SU-DHL-6 (cell line): Measurements from ENCODE around the gene BEST2.

Experiments used
- EZH2phosphoT487 ChIP-seq: fragments of 200-600 bp; sonication (generic), shearing (Covaris generic); conservative IDR thresholded peaks from 2 replicates; pipeline ENCODE4 v1.6.1; 2018; ENCODE audit warnings: mild to moderate bottlenecking, antibody characterized with exemption, low read length, moderate library complexity, mixed read lengths
- TF ChIP-seq, protein P1 (sequence below): fragments of 200-600 bp; sonication (generic); IDR thresholded peaks from one replicate; pipeline ENCODE4 v1.5.1; 2017; ENCODE audit warnings: antibody characterized with exemption, mild to moderate bottlenecking, low read length, moderate library complexity; ENCODE audit not compliant: insufficient read depth, poor library complexity, severe bottlenecking

DNA sequence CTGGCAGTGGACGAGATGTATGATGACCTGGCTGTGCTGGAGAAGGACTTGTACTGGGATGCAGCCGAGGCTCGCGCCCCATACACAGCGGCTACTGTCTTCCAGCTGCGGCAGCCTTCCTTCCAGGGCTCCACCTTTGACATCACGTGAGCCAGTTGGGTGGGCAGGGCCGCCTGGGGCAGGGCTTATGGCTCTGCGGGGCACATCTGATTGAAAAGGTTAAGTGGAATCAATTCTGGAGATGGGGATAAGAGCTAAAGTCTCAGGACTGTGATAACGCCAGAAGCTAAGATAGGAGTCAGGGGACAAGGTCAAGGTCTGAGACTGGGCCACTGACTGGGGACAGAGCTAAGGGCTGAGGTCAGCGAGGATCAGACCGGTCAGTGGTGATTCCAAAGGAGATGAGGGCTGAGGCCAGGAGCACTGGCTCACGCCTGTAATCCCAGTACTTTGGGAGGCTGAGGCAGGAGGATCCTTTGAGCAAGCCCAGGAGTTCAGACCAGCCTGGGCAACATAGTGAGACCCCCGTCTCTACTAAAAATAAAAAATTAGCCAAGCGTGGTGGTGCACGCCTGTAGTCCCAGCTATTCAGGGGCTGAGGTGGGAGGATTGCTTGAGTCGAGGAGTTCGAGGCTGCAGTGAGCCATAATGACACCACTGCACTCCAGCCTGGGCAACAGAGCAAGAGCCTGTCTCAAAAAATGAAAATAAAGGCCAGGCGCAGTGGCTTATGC, 4.7 kb downstream of the BEST2 start:
- TF ChIP-seq, protein P1, sequence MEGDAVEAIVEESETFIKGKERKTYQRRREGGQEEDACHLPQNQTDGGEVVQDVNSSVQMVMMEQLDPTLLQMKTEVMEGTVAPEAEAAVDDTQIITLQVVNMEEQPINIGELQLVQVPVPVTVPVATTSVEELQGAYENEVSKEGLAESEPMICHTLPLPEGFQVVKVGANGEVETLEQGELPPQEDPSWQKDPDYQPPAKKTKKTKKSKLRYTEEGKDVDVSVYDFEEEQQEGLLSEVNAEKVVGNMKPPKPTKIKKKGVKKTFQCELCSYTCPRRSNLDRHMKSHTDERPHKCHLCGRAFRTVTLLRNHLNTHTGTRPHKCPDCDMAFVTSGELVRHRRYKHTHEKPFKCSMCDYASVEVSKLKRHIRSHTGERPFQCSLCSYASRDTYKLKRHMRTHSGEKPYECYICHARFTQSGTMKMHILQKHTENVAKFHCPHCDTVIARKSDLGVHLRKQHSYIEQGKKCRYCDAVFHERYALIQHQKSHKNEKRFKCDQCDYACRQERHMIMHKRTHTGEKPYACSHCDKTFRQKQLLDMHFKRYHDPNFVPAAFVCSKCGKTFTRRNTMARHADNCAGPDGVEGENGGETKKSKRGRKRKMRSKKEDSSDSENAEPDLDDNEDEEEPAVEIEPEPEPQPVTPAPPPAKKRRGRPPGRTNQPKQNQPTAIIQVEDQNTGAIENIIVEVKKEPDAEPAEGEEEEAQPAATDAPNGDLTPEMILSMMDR: no peak
- TF ChIP-seq EZH2phosphoT487: no peak
